ENCODE data around the gene SPOCK1.

SPOCK1 gene

GRCh38 chr5:137347865-137348264 is 151.3 kb downstream of the SPOCK1 start:
- Histone ChIP-seq H3K4me1 (no peaks in the 10 kb centered on the region), H3K9me3 (no peaks in the 10 kb centered on the region)

GRCh38 chr5:137346281-137346680 is 152.8 kb downstream of the SPOCK1 start:
- TF ChIP-seq CTCF (IDR thresholded peaks at IDR 0.05; ENCODE audit: low read depth, low read length) = no peak
- H3K36me3 ChIP-seq = no peaks in the 10 kb centered on the region
- no peaks in the 10 kb centered on the region for H3K9me3 ChIP-seq
- H3K4me3 ChIP-seq (ENCODE audit: low read depth, low read length) = no peak overlapping the region
- DNase-seq = no peak
- no peaks in the 10 kb centered on the region for H3K4me1 ChIP-seq
- no peaks in the 10 kb centered on the region; the same call in 1 of the 2 replicates for H3K27me3 ChIP-seq

More at GRCh38 chr5:137347865-137348264, 151.3 kb downstream of the SPOCK1 start:
- no peak for TF ChIP-seq CTCF (IDR thresholded peaks at IDR 0.05; ENCODE audit: low read depth, low read length)
- peaks cover 3% of the 10 kb centered on the region; the same call in 1 of the 2 replicates for H3K27me3 ChIP-seq
- no peak overlapping the region for H3K4me3 ChIP-seq (ENCODE audit: low read depth, low read length)
- H3K36me3 ChIP-seq = no peaks in the 10 kb centered on the region
- no peak for DNase-seq

- H3K9me3 ChIP-seq = no peaks in the 10 kb centered on the region
- no peak for TF ChIP-seq CTCF (IDR thresholded peaks at IDR 0.05; ENCODE audit: low read depth, low read length)
- no peaks in the 10 kb centered on the region; the same call in 1 of the 2 replicates for H3K27me3 ChIP-seq
- H3K36me3 ChIP-seq = no peaks in the 10 kb centered on the region
- H3K4me1 ChIP-seq = no peaks in the 10 kb centered on the region
- H3K4me3 ChIP-seq (ENCODE audit: low read depth, low read length) = no peak overlapping the region
- no peak for DNase-seq
Observed at GRCh38 chr5:137345396-137345795, 153.7 kb downstream of the SPOCK1 start.

- TF ChIP-seq CTCF (IDR thresholded peaks at IDR 0.05; ENCODE audit: low read depth, low read length) = peak; percentile 95
- H3K9me3 ChIP-seq = no peaks in the 10 kb centered on the region
- no peaks in the 10 kb centered on the region; the same call in 1 of the 2 replicates for H3K27me3 ChIP-seq
- no peak overlapping the region for H3K4me3 ChIP-seq (ENCODE audit: low read depth, low read length)
- peak; percentile 59 for DNase-seq
- H3K4me1 ChIP-seq = no peaks in the 10 kb centered on the region
- H3K36me3 ChIP-seq = no peaks in the 10 kb centered on the region
Observed at GRCh38 chr5:137344723-137345322, 154.3 kb downstream of the SPOCK1 start.

- Histone ChIP-seq H3K9me3 (no peaks in the 10 kb centered on the region), H3K27me3 (no peaks in the 10 kb centered on the region; the same call in 1 of the 2 replicates), H3K4me1 (no peaks in the 10 kb centered on the region), H3K4me3 (ENCODE audit: low read depth, low read length) (no peak overlapping the region), H3K36me3 (no peaks in the 10 kb centered on the region)
- DNase-seq = no peak
- TF ChIP-seq CTCF (IDR thresholded peaks at IDR 0.05; ENCODE audit: low read depth, low read length) = no peak
Observed at GRCh38 chr5:137344021-137344420, 155.1 kb downstream of the SPOCK1 start.

GRCh38 chr5:137342764-137343163 is 156.4 kb downstream of the SPOCK1 start:
- no peak for TF ChIP-seq CTCF (IDR thresholded peaks at IDR 0.05; ENCODE audit: low read depth, low read length)
- no peaks in the 10 kb centered on the region for H3K36me3 ChIP-seq
- no peak for DNase-seq
- no peaks in the 10 kb centered on the region for H3K4me1 ChIP-seq
- no peaks in the 10 kb centered on the region for H3K9me3 ChIP-seq
- H3K4me3 ChIP-seq (ENCODE audit: low read depth, low read length) = no peak overlapping the region
- no peaks in the 10 kb centered on the region; the same call in 1 of the 2 replicates for H3K27me3 ChIP-seq

Data from BE2C (cell line).